HG02852 (cell line): ENCODE data around the gene RGMB.

Source experiments
- ATAC-seq: cut with Tn5 transposase; IDR thresholded peaks from one replicate; pipeline ENCODE4 v1.9.1; 2021; ENCODE audit warnings: mild to moderate bottlenecking, moderate library complexity; ENCODE audit not compliant: unreplicated experiment

RGMB gene

DNA sequence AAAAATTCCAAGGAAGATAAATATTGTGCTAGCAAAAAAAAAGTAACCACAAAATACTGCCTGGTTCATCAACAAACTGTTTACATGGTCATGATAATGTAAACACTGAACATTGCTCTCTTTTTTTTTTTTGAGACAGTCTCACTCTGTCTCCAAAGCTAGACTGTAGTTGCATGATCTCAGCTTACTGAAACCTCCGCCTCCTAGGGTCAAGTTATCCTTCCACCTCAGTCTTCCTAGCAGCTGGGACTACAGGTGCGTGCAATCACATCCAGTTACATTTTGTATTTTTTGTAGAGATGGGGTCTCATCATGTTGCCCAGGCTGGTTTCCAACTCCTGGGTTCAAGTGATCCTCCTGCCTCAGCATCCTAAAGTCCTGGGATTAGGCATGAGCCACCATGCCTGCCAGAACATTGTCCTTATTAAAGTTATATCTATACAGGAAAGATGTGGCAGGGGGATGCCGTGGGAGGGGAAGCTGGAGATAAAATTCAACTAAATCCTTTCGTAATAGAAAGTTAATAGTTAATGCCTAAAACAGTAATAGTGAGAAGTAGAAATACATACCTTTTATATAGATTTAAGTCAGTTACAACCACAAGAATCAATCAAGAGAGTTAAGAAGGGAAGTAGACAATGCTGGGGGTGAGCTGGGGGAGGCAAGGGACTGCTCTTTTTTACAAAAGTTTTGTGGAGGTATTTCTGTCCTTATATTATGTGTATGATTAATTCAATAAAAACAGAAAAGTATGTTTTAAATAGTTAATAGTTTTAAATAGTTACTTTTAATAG, 52.3 kb downstream of the RGMB start:
- ATAC-seq = peak; percentile 50

DNA sequence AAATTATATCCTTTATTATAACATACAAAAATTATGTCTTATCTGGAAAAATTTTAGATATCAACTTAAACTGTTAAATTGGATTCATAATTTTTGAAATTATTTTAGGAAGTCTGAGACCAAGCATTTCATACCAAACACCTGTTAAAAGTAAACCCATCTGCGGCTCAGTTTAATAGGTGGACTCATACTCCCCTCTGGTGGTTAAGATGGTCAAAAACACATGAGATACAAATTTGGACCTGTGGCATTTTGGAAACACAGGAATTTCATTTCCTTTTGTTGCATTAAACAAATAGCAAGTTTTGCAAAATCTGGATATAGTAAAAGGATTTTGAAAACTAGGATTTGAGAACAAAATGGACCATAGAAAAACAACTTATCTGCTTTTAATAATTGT, 53.7 kb downstream of the RGMB start:
- ATAC-seq = no peak

DNA sequence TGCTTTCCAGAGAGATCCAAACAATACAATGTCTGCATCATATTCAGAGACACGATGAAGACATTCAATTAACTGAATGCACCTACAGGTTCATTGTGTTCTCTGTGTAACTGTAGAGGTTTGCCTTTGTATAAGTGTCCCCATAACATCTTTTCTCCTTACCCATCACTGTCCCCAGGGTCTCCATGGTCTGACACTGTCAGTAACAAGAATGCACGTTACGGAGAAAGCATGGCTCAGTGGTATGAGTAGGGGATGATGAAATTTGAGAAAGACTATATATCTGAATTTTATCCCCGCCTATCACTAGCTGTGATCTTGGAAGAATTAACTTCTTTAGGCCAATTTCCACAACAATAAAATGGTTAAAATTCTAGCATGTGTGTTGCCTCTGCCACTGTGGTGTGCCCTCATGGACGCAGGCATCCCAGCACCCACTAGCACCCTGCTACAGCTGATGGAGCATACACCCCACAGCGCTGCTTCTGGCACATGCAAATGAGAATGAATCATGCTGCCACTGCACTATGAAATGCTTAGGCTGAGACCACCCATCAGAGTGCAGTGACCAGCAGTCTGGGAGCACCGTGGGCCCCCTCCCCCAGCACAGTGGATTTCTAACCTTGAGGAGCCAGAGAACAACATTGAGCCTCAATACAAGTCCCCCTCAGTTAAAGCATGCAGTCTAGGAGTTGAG, 54.3 kb downstream of the RGMB start:
- ATAC-seq = no peak

DNA sequence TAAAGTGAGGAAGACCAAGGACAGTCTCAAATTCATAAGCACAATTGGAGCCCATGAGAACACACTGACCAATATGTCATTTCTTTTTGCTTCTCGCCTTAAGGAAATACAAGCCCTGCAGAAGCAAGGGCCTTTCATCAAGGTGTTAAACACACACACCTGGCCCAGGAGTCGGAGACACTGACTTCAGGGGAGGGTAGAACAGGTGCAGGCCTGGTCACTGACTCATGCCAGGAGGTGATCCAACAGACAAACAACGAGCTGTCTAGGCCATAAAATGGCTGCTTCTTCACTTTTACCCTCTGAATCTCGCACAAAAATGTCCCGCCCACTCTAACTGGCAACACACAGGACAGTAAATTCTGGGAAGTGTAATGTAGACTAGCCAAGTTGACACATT, 62.7 kb downstream of the RGMB start:
- no peak for ATAC-seq

DNA sequence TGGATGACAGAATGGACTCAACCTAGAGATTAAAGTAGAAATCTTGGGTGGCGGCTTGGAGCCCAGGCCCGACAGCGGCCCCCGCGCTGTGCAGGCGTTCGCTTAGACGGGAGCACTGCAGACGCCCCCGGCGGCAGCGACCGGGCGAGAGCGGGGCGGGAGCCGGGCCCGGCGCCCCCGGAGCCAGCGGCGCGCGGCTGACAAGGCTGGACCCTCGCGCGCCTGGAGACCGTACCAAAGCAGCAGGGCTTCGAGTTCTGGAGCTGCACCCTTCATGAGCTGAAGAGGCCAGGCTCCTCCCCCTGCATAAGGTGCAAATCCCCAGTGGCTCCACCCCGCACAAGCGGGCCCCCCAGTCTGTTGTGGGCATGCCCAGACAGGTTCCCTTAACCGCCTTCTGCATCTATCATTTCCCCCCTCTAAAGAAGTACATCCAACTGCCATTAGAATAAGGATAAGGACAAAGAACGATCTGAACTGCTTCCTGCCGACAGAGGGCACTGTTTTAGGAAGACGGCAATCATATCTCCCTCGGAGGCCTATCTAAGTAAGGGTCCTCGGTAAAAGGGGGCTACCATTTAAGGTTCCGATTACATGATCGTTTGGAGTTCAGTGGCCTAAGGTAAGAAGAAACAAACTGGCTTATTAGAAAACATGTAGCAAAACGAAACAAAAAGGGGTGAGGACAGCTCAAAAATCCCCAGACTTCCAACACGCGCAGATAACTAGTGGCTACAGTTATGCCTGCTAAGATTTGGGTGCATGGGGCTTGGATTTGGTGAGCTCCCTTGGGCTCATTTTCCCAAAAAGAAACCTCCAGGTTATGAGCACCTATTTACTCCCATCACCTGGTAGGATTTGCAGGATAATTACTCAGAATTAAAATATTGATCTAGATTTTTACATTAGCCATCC, 66.3 kb downstream of the RGMB start:
- peak; percentile 61 for ATAC-seq

DNA sequence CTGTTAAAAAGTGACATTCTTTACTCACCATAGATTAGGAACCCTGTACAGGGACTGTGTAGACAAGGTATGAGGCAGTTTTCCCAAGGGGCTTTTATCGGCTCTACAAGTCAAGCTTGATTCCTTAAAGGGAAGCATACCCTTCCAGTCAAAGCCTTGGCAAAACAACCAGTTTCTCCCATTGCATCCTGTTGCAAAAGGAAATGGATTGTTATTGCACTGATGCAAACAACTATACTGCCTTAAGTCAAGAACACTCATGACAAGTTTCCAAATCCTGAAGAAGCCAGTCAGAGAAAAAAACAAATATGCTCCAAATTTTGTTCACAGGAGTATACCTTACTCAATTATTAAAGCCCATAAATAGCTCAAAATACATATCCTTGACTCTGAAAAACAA, 67.5 kb downstream of the RGMB start:
- no peak for ATAC-seq

DNA sequence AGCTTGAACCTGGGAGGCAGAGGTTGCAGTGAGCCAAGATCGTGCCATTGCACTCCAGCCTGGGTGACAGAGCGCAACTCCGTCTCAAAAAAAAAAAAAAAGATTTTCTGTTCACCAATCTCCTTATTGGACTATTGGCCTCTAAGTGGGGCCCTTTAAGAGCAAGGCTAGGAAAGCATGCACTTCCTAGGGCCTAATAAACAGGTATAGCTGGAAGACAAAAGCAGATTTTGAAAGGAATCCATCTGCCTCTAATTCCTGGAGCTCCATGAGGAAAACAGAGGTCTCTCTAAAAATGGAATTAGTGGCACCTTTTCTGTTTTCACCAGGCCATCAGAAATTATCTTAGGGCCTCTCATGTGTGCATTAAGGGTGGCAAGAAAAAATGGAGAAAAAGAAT, 70.0 kb downstream of the RGMB start:
- ATAC-seq = no peak

DNA sequence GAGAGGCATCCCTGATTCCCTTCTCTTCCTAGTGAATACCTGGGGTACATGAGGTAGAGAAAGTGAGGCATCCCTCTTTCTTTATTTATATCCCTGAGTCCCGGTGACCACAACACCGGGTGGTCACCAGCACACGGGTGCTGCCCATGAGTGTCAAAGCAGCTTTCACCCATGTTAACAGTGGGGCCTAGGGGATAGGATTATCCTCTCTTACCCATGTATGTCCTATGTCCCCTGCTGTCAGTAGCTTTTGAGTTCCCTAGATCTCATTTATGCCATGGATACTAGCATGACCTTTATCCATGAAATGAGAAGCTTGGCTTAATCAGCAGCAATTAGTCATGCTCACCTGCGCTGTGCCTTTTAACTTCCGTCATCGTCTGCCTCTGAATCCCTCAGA, 71.4 kb downstream of the RGMB start:
- ATAC-seq = no peak

DNA sequence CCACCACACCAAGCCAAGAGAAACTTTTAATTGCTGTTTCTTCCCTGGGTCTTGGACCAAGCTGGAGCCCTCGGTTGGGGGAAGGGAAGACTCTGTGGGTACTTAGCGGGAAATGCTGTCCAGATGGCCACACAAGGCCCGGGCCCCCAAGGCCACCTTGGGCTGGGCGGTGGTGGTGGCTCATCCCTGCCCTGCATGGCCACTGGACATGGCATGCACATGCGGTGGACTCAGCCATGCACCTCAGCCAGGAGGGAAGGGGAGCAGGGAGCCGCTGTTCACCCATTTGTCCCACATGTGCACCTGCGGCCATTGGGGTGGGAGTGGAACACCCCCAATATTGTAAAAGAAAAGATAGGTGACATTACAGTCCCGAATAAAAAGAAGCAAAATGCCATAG, 72.4 kb downstream of the RGMB start:
- no peak for ATAC-seq
